G401.6 (cell line): ENCODE measurements around the gene METTL9.
"Not testable (repeated sequence)": the region's sequence is repeated elsewhere in the genome, so short reads cannot be mapped to it uniquely, and the experiment has no call there.

ENCODE experiments used
- FAIRE-seq: peaks from 2 replicates; lab custom pipeline; 2012; peaks lifted over from hg19 to GRCh38; lab: Jason Lieb, UNC

METTL9 gene

GRCh38 chr16:21663889-21664647 lies 64.7 kb downstream of the METTL9 start, which contains the start of gene OTOA:
TSS of gene OTOA (plus strand) at chr16:21663968. CDS start at chr16:21678515, 14,547 bp downstream.
- FAIRE-seq = no peak

DNA sequence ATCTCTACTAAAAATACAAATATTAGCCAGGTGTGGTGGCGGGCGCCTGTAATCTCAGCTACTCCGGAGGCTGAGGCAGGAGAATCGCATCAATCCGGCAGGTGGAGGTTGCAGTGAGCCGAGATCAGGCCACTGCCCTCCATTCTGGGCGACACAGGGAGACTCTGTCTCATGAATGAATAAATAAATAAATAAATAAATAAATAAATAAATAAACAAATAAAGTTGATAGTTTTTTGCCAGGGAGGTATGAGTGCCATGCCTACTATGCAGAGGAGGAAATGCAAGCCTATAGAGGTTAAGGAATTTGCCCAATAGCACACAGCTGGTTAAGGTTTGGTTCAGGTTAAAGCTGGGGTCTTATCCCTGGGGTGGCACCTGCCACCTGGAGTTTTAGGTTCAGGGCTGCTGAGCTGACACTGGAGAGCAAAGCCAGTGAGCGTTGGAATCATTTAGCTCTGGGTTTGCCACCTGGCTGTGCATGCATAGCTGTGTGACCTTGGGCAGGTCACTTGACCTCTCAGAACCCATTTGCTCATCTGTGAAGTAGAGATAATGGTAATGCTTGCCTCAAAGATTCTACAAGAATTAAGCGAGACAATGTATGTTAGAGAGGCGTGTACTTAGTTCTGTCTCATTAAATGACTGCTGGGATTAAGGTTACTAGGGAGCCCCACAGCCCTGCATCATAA lies 65.6 kb downstream of the METTL9 start:
- FAIRE-seq = no peak

GRCh38 chr16:21666772-21667171 lies 67.4 kb downstream of the METTL9 start:
- no peak for FAIRE-seq

- no peak for FAIRE-seq
Measured at GRCh38 chr16:21667575-21667974, 68.2 kb downstream of the METTL9 start.

DNA sequence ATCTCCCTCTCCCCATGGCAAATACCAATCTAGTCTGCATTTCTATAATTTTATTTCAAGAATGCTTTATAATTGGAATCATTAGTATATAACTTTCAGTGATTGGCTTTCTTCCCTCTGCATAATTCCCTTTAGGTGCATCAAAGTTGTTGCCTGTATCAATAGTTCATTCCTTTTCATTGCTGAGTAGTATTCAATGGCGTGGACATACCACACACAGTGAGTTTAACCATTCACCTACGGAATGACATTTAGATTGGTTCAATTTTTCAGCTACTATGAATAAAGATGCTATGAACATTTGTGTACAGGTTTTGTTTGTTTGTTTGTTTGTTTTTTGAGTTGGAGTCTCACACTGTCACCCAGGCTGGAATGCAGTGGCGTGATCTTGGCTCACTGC lies 74.1 kb downstream of the METTL9 start:
- FAIRE-seq = no peak

DNA sequence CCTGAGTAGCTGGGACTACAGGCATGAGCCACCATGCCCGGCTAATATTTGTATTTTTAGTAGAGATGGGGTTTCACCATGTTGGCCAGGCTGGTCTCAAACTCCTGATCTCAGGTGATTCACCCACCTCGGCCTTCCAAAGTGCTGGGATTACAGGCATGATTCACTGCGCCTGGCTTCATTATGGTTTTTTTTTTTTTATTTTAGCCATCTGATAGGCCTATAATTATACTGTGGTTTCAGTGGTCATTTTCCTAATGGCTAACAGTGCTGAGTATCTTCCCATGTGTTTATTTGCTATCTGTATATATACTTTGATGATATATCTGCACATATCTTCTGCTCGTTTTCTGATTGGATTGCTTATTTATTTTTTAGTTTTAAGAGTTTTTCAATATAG lies 75.1 kb downstream of the METTL9 start:
- not testable (repeated sequence) for FAIRE-seq

- FAIRE-seq = not testable (repeated sequence)
Measured at GRCh38 chr16:21680714-21681113, 81.3 kb downstream of the METTL9 start.

- no peak for FAIRE-seq
Measured at GRCh38 chr16:21683184-21683583, 83.8 kb downstream of the METTL9 start.

DNA sequence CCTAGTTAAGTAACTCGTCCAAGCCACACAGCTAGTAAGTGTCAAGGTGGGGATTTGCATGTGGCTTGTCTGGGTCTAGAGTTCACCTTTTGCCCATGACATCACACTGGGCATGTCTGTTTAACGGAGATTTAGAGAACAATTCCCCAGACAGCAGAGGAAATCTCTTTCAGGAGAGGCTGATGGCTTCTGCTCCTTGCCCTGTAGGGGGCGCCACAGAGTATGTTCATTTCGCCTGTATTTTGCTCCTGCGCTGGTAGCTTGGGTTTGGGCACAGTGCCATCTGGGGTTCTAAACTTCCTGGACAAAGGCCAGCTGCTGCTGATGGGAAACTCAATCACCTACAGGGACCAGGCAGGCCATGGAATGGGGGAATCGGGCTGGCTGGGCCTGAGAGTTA lies 84.8 kb downstream of the METTL9 start:
- FAIRE-seq = no peak

DNA sequence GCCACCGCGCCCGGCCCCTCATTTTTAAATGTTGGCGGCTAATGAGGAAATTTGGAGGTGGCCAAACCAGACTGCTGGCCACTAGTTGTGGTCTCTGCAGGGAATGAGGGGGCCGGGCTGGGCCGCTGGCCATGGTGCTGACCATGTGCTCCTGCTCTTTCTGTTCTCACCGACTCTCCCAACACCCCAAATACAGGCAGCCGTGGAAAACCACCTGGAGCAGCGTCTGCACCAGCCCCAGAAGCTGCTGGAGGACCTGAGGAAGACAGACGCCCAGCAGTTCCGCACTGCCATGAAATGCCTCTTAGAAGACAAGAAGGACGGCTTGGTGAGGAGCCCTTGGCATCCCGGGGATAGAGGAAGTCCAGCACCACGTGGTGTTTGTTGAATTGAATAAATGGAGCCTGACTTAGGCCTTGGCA lies 85.7 kb downstream of the METTL9 start:
- no peak for FAIRE-seq

- no peak for FAIRE-seq
Measured at GRCh38 chr16:21689107-21689506, 89.7 kb downstream of the METTL9 start.

- not testable (repeated sequence) for FAIRE-seq
Measured at GRCh38 chr16:21690967-21691366, 91.6 kb downstream of the METTL9 start.

GRCh38 chr16:21694609-21695008 lies 95.2 kb downstream of the METTL9 start:
- no peak for FAIRE-seq

DNA sequence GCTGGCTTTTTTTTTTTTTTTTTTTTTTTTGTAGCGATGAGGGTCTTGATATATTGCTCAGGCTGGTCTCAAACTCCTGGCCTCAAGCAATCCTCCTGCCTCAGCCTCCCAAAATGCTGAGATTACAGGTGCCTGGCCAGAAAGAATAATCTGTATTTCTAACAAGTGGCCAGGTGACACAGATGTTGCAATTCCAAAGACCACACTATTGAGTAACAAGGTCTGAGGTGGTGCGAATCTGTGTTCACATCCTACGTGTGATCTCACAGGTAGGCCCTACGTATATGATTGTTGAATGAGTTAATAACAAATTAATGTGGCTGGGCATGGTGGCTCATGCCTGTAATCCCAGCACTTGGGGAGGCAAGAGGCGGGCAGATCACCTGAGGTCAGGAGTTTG lies 97.7 kb downstream of the METTL9 start:
- no peak for FAIRE-seq

DNA sequence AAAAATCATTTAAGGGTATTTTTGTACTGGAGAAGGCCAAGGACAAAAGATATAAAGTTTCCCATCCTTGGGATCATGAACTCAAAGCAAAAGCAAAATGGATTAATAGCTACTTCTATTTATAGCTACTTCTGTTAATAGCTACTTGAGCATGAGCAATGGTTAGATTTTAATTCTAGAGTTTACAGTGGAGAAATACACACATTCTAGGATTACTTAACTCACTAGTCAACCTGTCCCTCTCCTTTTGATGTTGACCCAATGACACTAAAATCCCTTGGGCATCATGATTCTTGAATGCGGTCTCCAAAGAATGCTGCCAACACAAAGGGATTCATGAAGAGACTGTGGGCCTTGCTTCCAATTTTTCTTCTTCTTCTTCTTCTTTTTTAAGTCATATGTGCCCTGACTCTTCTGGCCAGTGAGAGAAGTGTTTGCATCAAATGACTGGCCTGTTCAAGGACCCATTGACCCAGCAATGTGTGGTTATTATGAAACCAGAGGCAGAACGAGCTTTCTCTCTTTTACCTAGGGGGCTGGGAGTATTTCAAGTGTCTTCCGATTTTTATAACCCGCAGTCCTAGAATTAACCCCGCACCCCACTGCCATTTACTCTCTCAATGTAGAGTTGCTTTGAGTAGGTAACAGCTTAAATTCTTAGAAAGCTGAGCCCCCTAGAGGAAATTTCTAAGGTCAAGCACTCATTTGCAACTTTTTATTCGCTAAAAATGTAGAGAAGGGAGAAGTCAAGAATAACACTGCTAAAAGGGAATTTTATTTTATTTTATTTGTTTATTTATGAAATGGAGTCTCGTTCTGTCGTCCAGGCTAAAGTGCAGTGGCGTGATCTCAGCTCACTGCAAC lies 99.0 kb downstream of the METTL9 start:
- no peak for FAIRE-seq

DNA sequence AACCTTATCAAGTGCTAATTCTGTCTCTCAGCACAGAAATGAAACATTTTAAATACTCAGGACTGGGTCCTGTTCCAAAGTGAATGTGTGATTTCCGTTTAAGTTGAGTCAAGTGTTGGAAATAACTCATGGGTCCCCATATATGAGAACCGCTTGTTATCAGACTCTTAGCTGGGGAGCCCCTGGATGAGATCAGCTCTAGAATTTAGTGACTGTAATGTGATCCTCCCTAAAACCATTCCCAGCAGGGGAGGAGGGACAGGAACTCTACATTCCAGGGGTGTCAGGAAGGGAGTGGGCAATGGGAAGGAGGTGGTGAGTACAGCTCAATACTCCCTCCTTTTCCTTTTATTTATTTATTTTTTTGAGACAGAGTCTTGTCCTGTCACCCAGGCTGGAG lies 101.9 kb downstream of the METTL9 start:
- FAIRE-seq = no peak

DNA sequence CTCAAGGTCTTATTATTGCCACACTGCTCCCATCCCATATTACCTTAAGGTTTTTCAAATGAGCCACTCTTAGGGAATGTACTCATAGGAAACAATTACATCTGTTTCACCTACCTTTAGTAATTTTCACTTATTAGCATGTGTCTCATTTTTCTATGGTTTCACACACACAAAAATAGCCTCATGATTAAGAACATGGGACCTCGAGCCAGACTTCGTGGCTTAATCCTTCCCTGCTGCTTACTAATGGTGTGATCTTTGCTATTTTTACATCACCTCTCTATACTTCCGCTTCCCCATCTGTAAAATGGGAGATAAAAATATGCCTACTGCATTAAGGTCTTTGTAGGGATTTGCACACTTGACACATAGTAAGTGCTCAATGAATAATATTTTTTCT lies 102.9 kb downstream of the METTL9 start:
- no peak for FAIRE-seq

DNA sequence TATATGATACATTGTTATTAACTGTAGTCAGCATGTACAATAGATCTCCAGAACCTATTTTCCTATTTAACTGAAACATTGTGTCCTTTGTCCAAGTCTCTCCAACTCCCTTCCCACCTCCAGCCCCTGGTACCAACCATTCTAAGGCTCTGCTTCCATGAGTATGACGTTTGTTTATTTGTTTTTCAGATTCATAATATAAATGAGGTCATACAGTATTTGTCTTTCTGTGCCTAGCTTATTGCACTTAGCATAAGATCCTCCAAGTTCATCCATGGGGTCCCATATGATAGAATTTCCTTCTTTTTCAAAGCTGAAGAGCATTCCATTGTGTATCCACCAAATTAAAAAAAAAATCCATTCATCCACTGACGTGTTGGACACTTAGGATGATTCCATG lies 103.8 kb downstream of the METTL9 start:
- no peak for FAIRE-seq

DNA sequence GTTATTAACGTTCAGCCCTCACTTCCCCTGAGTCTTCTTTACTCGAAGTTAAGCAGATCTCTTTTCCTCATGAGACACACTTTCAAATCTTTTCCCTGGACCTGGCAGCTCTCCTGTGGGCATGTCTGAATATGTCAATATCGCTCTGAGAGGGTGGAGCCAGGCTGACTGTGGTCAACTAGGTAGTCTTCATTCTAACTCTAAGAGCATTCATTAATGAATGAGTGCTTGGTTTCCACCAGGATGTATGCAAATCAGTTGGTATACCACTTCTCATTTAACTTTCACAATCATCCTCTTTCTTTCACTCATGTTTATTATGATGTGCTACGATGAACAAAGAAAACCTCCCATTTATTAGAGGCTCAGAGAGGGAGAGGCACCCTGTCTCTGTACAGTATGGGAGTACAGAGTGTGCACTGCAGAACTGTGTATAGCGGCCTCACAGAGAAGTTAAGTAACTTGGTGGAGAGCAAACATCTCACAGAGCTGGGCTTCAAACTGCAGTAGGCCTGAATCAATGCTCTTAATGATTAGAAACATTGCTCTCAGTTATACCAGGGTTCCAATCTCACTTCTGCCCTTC lies 104.3 kb downstream of the METTL9 start:
- FAIRE-seq = no peak

DNA sequence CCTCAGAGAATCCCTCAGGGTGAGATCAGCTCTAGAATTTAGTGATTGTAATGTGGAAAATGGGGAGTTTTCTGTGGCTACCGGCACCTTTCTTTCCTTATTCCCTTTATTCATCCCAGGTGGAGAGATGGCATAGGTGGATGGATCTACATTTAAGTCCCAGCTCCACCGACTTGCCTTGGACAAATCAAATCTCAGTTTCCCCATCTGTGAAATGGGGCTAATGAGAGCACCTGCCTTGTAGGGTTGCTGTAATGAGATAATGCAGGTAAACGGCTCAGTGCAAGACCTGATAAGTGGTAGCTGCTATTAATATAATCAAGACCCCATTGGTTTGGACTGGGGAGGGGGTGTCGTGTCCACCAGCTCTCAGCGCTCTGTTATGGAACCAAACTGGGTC lies 104.9 kb downstream of the METTL9 start:
- no peak for FAIRE-seq

DNA sequence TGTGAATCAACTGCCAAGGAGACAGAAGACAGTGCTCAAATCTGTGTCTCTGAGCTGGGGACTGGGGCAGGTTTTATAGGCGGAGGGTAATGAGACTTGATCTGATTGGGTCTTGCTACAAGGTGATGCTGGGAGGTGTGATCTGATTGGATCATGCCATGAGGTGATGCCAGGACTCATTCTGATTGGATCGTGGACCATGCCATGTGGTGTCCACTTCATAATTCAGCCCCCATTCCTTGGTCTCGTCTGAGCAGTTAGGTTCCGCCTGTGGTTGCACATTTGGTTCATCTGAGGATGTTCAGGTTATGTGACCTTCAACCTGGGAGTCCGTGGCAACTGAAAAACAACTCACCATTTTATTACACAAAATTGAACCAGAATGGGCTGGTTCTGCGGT lies 105.4 kb downstream of the METTL9 start:
- no peak for FAIRE-seq
